Lower leg skin (tissue), 4 donors: ENCODE data around the gene SPOCD1. TPM values are rescaled to one million over a fixed set of nuclear protein-coding genes. Genes with fewer than 3 reads are reported as not detected.
A peak's percentile ranks its signal among the peaks of the same experiment; 100 is the strongest.

Source experiments
- DNase-seq, 2 donors: peaks; one replicate each; pipeline ENCODE4 v3.0.0-alpha.2; 2019; ENCODE audit warnings: low spot score in 2 of 2
- H3K4me3 ChIP-seq: fragments of 200-600 bp; sonication (generic); 2 replicates; pipeline ENCODE4 v1.5.1; 2017; ENCODE audit warnings: mild to moderate bottlenecking, low read depth; ENCODE audit not compliant: poor library complexity, severe bottlenecking
- CTCF ChIP-seq, 3 donors: fragments of 450-650 bp; IDR thresholded peaks; one replicate each; pipeline ENCODE4 v1.5.1; 2016; ENCODE audit warnings: antibody characterized with exemption in 3 of 3, mild to moderate bottlenecking in 3 of 3, moderate library complexity in 2 of 3
- POLR2A ChIP-seq, 2 donors: fragments of 450-650 bp; IDR thresholded peaks; one replicate each; pipeline ENCODE4 v1.6.1; 2016 to 2017; ENCODE audit warnings: antibody characterized with exemption in 2 of 2, mild to moderate bottlenecking in 1 of 2, moderate library complexity in 1 of 2
- WGBS, 2 donors: methylation state at CpG; one replicate each; pipeline ENCODE4 v1.1.5; 2018; 5-methylcytosine and 5-hydroxymethylcytosine counted together
- intact Hi-C: fragments of 100-400 bp; cut with DNase I; formaldehyde crosslinking; loops from one replicate; pipeline ENCODE4 v1.15.0; 2023; ENCODE audit warnings: low total_unique reads
- total RNA-seq, 4 donors: library from RNA; depleted of rRNA; stranded (reverse); fragments of >200 nt; gene quantifications; one replicate each; pipeline ENCODE4 v1.1.0, GENCODE V29; 2016

The SPOCD1 gene
- under 1 TPM in 2 of 4 donors, not detected in 2; 0.13 to 0.51 TPM for total RNA-seq

DNA sequence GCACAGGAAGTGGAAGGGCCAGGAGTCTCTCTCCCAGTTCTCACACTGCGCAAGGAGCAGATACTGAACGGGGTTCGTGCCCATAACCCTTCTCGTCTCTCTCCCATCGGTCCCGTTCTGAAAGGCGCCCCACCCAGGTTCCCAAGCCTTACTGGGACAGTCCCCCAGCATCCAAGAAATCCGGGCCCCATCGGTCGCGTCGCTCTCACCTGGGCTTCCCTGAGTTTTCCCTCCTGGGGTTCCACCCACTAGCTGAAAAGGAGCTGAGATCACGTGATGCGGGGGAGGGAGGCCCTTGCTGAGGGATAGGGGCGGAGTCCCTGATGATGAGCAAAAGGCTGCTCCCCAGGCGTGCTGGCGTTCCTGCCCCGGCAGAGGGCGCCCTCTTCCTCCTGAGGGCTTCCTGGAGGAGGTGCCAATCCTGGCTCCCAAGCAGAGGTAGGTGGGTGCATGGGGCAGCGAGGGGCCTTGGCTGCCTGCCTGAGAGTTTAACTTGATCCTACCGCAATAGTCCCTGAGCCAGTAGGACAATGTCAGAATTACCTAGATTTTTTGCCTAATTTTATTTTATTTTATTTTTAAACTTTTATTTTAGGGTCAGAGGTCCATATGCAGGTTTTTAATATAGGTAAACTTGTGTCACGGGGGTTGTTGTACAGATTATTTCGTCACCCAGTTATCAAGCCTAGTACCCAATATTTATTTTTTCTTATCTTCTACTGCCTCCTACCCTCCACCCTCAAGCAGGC, at the start of gene SPOCD1:
TSS of gene SPOCD1 (minus strand) at position 271 of the 749 bp plus-strand sequence. CDS start 689 bp downstream, outside the sequence.
- TF ChIP-seq POLR2A (IDR thresholded peaks at IDR 0.05) (no peak), CTCF (IDR thresholded peaks at IDR 0.05) (peak in 1 of 3 donors; percentile 33)
- intact Hi-C loops: no loop called here
- peak; percentile 66 to 95 for DNase-seq
- no peak within 1 kb of the TSS for H3K4me3 ChIP-seq
- 45 to 49% methylated on average over 22 to 23 of the region's 23 CpGs for WGBS, 2 donors

DNA sequence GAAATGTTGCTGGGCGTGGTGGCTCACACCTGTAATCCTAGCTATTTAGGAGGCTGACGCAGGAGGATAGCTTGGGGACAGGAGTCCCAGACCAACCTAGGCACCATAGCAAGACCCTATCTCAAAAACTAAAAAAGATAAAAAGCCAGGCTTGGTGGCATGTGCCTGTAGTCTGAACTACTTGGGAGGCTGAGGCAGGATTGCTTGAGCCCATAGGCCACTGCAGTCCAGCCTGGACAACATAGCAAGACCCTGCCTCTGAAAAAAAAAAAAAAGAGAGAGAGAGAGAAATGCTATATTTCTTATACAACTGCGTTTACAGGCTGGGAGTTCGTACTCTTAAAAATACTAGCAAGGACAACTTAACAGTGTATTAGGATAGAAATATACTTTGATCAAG, 46.2 kb upstream of the SPOCD1 start:
- intact Hi-C loops: no loop called here
- no peak overlapping the region for H3K4me3 ChIP-seq
- TF ChIP-seq CTCF (IDR thresholded peaks at IDR 0.05): no peak
- TF ChIP-seq POLR2A (IDR thresholded peaks at IDR 0.05): no peak
- DNase-seq: peak in 1 of 2 donors; percentile 3
- WGBS, 2 donors: 94 to 96% methylated on average over 4 of the region's 4 CpGs

GRCh38 chr1:31861346-31861745, 45.5 kb upstream of the SPOCD1 start:
- 89 to 90% methylated on average over 5 of the region's 5 CpGs for WGBS, 2 donors
- DNase-seq: peak in 1 of 2 donors; percentile 49
- intact Hi-C loops: no loop called here
- H3K4me3 ChIP-seq: no peak overlapping the region
- no peak for TF ChIP-seq POLR2A (IDR thresholded peaks at IDR 0.05)
- TF ChIP-seq CTCF (IDR thresholded peaks at IDR 0.05): no peak

DNA sequence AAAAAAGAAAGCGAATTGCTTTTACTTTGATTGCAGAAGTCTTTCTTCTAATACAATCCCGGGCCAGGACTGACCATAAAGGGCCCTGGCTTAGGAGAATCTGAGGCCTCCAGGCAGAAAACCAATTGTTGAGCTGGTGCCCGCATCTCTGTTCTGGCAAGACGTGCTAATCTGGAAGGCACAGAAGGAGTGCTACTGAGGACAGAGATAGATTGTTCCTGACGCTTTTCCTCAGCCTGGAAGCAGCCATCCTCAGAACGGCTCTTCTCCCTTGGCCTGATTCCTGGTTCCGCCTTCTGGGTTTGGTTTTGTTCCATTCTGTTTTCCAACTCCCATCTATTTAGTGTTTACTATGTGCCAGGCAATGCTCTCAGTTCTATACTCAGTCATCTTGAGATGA, 44.8 kb upstream of the SPOCD1 start:
- 47 to 51% methylated on average over 7 of the region's 7 CpGs for WGBS, 2 donors
- TF ChIP-seq CTCF (IDR thresholded peaks at IDR 0.05) (no peak), POLR2A (IDR thresholded peaks at IDR 0.05) (no peak)
- intact Hi-C loops: no loop called here

DNA sequence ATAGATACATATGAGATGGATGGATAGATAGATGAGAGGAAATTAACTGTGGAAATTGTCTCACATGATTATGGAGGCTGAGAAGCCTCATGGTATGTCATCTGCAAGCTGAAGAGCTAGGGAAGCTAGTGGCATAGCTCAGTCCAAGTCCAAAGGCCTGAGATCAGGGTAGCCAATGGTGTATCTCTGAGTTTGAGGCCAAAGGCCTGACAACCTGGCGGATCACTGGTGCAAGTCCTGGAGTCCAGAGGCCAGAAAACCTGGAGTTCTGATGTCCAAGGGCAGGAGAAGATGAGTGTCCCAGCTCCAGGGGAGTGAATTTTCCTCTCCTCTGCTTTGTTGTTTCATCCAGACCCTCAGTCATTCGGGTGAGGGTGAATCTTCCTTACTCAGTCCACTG, 43.9 kb upstream of the SPOCD1 start:
- 90 to 92% methylated on average over 2 of the region's 2 CpGs for WGBS, 2 donors
- no peak for TF ChIP-seq POLR2A (IDR thresholded peaks at IDR 0.05)
- no peak for TF ChIP-seq CTCF (IDR thresholded peaks at IDR 0.05)
- H3K4me3 ChIP-seq: no peak overlapping the region
- peak in 1 of 2 donors; percentile 28 for DNase-seq
- intact Hi-C loops: no loop called here

More for the DNA sequence above, 44.8 kb upstream of the SPOCD1 start:
- DNase-seq: peak in 1 of 2 donors; percentile 29
- no peak overlapping the region for H3K4me3 ChIP-seq
